ENCODE measurements around the gene BCAS1.

BCAS1 gene

GRCh38 chr20:53948383-53949318 lies 121.7 kb downstream of the BCAS1 start:
- Histone ChIP-seq H3K4me1 (ENCODE audit: insufficient read depth, low read length) (peaks cover under 1% of the 10 kb centered on the region; the same call in 1 of the 2 replicates), H3K36me3 (ENCODE audit: insufficient read depth, low read length) (no peaks in the 10 kb centered on the region; the same call in 1 of the 2 replicates), H3K9me3 (ENCODE audit: control insufficient read depth, insufficient read depth, low read length) (peaks cover 4% of the 10 kb centered on the region; the same call in 1 of the 2 replicates), H3K9ac (ENCODE audit: low read depth, low read length) (no peak overlapping the region)

GRCh38 chr20:53947501-53948195 lies 122.7 kb downstream of the BCAS1 start:
- H3K9me3 ChIP-seq (ENCODE audit: control insufficient read depth, insufficient read depth, low read length) = peaks cover 4% of the 10 kb centered on the region; the same call in 1 of the 2 replicates
- H3K36me3 ChIP-seq (ENCODE audit: insufficient read depth, low read length) = no peaks in the 10 kb centered on the region; the same call in 1 of the 2 replicates
- no peak overlapping the region for H3K9ac ChIP-seq (ENCODE audit: low read depth, low read length)
- peaks cover 10% of the 10 kb centered on the region for H3K4me1 ChIP-seq (ENCODE audit: insufficient read depth, low read length)

GRCh38 chr20:53946106-53946505 lies 124.3 kb downstream of the BCAS1 start:
- H3K4me1 ChIP-seq (ENCODE audit: insufficient read depth, low read length) = peaks cover 26% of the 10 kb centered on the region
- H3K9me3 ChIP-seq (ENCODE audit: control insufficient read depth, insufficient read depth, low read length) = no peaks in the 10 kb centered on the region
- no peak overlapping the region for H3K9ac ChIP-seq (ENCODE audit: low read depth, low read length)
- H3K36me3 ChIP-seq (ENCODE audit: insufficient read depth, low read length) = no peaks in the 10 kb centered on the region

GRCh38 chr20:53945478-53945877 lies 124.9 kb downstream of the BCAS1 start:
- no peaks in the 10 kb centered on the region for H3K36me3 ChIP-seq (ENCODE audit: insufficient read depth, low read length)
- H3K9ac ChIP-seq (ENCODE audit: low read depth, low read length) = no peak overlapping the region
- peaks cover 31% of the 10 kb centered on the region for H3K4me1 ChIP-seq (ENCODE audit: insufficient read depth, low read length)
- no peaks in the 10 kb centered on the region for H3K9me3 ChIP-seq (ENCODE audit: control insufficient read depth, insufficient read depth, low read length)

DNA sequence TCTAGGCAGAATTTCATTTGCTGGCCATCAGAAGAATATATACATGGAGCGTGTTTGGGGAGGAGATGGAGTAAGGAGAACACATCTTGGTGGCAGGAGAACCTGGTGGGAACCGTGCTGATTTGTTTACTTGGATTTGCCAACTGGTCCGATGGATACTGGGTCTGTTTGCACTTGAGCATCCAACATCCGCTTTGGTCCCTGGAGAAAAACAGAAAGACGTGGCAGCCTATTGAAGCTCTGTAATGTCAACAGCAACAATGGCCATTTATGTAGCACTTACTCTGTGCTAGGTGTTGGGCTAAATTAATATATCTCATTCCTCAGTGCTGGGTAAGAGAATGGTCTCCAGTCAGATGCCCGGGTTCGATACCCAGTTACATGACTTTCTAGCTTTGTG lies 125.6 kb downstream of the BCAS1 start:
- H3K4me1 ChIP-seq (ENCODE audit: insufficient read depth, low read length) = peaks cover 31% of the 10 kb centered on the region
- H3K9ac ChIP-seq (ENCODE audit: low read depth, low read length) = no peak overlapping the region
- no peaks in the 10 kb centered on the region for H3K36me3 ChIP-seq (ENCODE audit: insufficient read depth, low read length)
- H3K9me3 ChIP-seq (ENCODE audit: control insufficient read depth, insufficient read depth, low read length) = no peaks in the 10 kb centered on the region

- H3K36me3 ChIP-seq (ENCODE audit: insufficient read depth, low read length) = no peaks in the 10 kb centered on the region
- peaks cover 40% of the 10 kb centered on the region for H3K4me1 ChIP-seq (ENCODE audit: insufficient read depth, low read length)
- no peaks in the 10 kb centered on the region for H3K9me3 ChIP-seq (ENCODE audit: control insufficient read depth, insufficient read depth, low read length)
- no peak overlapping the region for H3K9ac ChIP-seq (ENCODE audit: low read depth, low read length)
These were observed 126.7 kb downstream of the BCAS1 start for GRCh38 chr20:53943522-53944291.

GRCh38 chr20:53942973-53943372 lies 127.4 kb downstream of the BCAS1 start:
- no peaks in the 10 kb centered on the region for H3K36me3 ChIP-seq (ENCODE audit: insufficient read depth, low read length)
- no peaks in the 10 kb centered on the region for H3K9me3 ChIP-seq (ENCODE audit: control insufficient read depth, insufficient read depth, low read length)
- H3K9ac ChIP-seq (ENCODE audit: low read depth, low read length) = no peak overlapping the region
- H3K4me1 ChIP-seq (ENCODE audit: insufficient read depth, low read length) = peaks cover 40% of the 10 kb centered on the region

DNA sequence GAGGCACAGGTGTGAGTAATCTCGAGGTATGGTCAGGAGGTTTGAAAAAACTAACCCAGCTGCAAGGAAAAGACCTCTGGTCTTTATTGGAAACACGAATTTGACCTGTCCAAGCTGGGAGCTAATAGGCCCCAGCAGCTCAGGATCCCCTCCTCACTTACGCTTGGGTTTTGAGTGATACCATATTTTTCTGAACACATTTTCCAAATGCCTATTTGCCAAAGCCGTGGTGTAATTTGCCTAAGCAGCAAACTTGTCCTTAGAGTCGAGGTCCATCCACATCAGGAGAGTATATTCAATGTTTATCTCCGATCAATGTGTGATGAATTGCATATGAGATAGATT lies 128.0 kb downstream of the BCAS1 start:
- H3K4me1 ChIP-seq (ENCODE audit: insufficient read depth, low read length) = peaks cover 40% of the 10 kb centered on the region
- H3K9ac ChIP-seq (ENCODE audit: low read depth, low read length) = no peak overlapping the region
- H3K9me3 ChIP-seq (ENCODE audit: control insufficient read depth, insufficient read depth, low read length) = no peaks in the 10 kb centered on the region
- no peaks in the 10 kb centered on the region for H3K36me3 ChIP-seq (ENCODE audit: insufficient read depth, low read length)

GRCh38 chr20:53941680-53942471 lies 128.5 kb downstream of the BCAS1 start:
- Histone ChIP-seq H3K9ac (ENCODE audit: low read depth, low read length) (0 out of 2 replicates have a peak overlapping the region, but pooled peaks have one; percentile 2), H3K4me1 (ENCODE audit: insufficient read depth, low read length) (peaks cover 40% of the 10 kb centered on the region), H3K9me3 (ENCODE audit: control insufficient read depth, insufficient read depth, low read length) (no peaks in the 10 kb centered on the region), H3K36me3 (ENCODE audit: insufficient read depth, low read length) (no peaks in the 10 kb centered on the region)

- Histone ChIP-seq H3K9ac (ENCODE audit: low read depth, low read length) (peak overlapping the region; percentile 46), H3K9me3 (ENCODE audit: control insufficient read depth, insufficient read depth, low read length) (no peaks in the 10 kb centered on the region), H3K4me1 (ENCODE audit: insufficient read depth, low read length) (peaks cover 41% of the 10 kb centered on the region), H3K36me3 (ENCODE audit: insufficient read depth, low read length) (no peaks in the 10 kb centered on the region)
These were observed 129.4 kb downstream of the BCAS1 start for GRCh38 chr20:53940907-53941545.

DNA sequence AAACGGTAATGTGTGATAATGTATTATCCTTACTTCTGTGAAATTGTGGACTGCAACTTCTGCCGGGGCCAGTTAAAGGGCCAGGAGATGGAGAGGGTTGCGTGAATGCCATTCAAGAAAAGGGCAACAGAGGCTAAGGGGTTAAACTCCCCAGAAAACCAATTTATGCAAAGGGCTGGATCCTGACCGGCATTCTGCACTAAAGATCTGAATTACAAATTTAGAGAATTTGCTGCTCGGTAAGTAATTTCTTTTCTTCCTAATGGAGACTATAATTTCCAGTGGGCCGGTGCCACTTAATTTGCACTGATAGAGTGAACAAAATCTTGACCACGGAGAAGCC lies 130.1 kb downstream of the BCAS1 start:
- Histone ChIP-seq H3K4me1 (ENCODE audit: insufficient read depth, low read length) (peaks cover 48% of the 10 kb centered on the region), H3K9me3 (ENCODE audit: control insufficient read depth, insufficient read depth, low read length) (no peaks in the 10 kb centered on the region), H3K9ac (ENCODE audit: low read depth, low read length) (peak overlapping the region; percentile 46), H3K36me3 (ENCODE audit: insufficient read depth, low read length) (no peaks in the 10 kb centered on the region)

GRCh38 chr20:53939572-53940359 lies 130.6 kb downstream of the BCAS1 start:
- H3K9me3 ChIP-seq (ENCODE audit: control insufficient read depth, insufficient read depth, low read length) = no peaks in the 10 kb centered on the region
- H3K4me1 ChIP-seq (ENCODE audit: insufficient read depth, low read length) = peaks cover 54% of the 10 kb centered on the region
- no peaks in the 10 kb centered on the region for H3K36me3 ChIP-seq (ENCODE audit: insufficient read depth, low read length)
- H3K9ac ChIP-seq (ENCODE audit: low read depth, low read length) = peak overlapping the region; percentile 46

DNA sequence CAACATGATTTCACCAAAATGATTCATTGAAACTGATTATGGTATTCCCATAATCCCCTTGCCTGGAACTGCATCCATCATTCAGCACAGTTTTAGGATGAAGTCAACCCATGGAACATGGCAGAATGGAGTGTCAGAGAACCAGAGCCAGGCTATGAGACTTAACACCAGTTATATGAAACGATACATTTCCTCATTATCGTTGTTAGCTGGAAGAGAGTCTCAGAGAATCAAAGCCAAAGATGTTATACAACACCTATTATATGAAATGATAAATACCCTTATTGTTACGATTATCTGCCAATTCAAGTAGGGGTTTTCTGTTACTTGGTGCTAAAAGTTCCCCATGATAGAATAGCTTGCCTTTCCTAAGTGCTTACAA lies 131.2 kb downstream of the BCAS1 start:
- H3K9me3 ChIP-seq (ENCODE audit: control insufficient read depth, insufficient read depth, low read length) = no peaks in the 10 kb centered on the region
- no peak overlapping the region for H3K9ac ChIP-seq (ENCODE audit: low read depth, low read length)
- H3K4me1 ChIP-seq (ENCODE audit: insufficient read depth, low read length) = peaks cover 58% of the 10 kb centered on the region
- no peaks in the 10 kb centered on the region for H3K36me3 ChIP-seq (ENCODE audit: insufficient read depth, low read length)

All from ES-I3 (cell line).